Gastrocnemius medialis (tissue), 4 donors: ENCODE measurements around the gene MAML2. TPM values are rescaled to one million over a fixed set of nuclear protein-coding genes. Genes with fewer than 3 reads are reported as not detected.

Source experiments
- ATAC-seq, 2 donors: fragments of 150-250 bp; one replicate each; pipeline ENCODE4 v1.9.1; 2016
- DNase-seq, 2 donors: peaks; one replicate each; pipeline ENCODE4 v3.0.0-alpha.2; 2019
- H3K27ac ChIP-seq, 4 donors: fragments of 200-600 bp; sonication (generic); 1 replicate in 1 of 4; 2 replicates in 3 of 4; pipeline ENCODE4 v1.5.1; 2016 to 2018; ENCODE audit warnings: mild to moderate bottlenecking in 2 of 4, moderate library complexity in 1 of 4
- H3K27me3 ChIP-seq, 3 donors: fragments of 200-600 bp; sonication (generic) in 2 of 3; 1 replicate in 1 of 3; 2 replicates in 2 of 3; pipeline versions ENCODE4 v1.5.1 to v1.6.0; 2016 to 2019; ENCODE audit warnings: mild to moderate bottlenecking in 1 of 3, moderate library complexity in 1 of 3
- H3K36me3 ChIP-seq, 2 donors: fragments of 200-600 bp; sonication (generic) in 1 of 2; one replicate each; pipeline ENCODE4 v1.5.1; 2017 to 2018
- H3K4me1 ChIP-seq, 2 donors: fragments of 200-600 bp; sonication (generic) in 1 of 2; one replicate each; pipeline ENCODE4 v1.5.1; 2016 to 2017; ENCODE audit warnings: mild to moderate bottlenecking in 2 of 2
- H3K4me3 ChIP-seq, 4 donors: fragments of 200-600 bp; sonication (generic) in 3 of 4; 1 replicate in 1 of 4; 2 replicates in 3 of 4; pipeline ENCODE4 v1.5.1; 2016 to 2019; ENCODE audit warnings: mild to moderate bottlenecking in 2 of 4
- H3K9me3 ChIP-seq, 3 donors: fragments of 200-600 bp; sonication (generic) in 2 of 3; 1 replicate in 1 of 3; 2 replicates in 2 of 3; pipeline ENCODE4 v1.5.1; 2016 to 2019
- CTCF ChIP-seq, 5 experiments: fragments of 450-650 bp in 3 of 5; fragments of 200-600 bp in 2 of 5; sonication (generic) in 2 of 5; IDR thresholded peaks in 4 of 5; conservative IDR thresholded peaks in 1 of 5; 1 replicate in 4 of 5; 2 replicates in 1 of 5; pipeline ENCODE4 v1.5.1; 2016 to 2019; ENCODE audit warnings: antibody characterized with exemption in 5 of 5, mild to moderate bottlenecking in 3 of 5, moderate library complexity in 3 of 5
- POLR2A ChIP-seq, 2 donors: fragments of 450-650 bp; IDR thresholded peaks; one replicate each; pipeline ENCODE4 v1.6.1; 2017; ENCODE audit warnings: antibody characterized with exemption in 2 of 2, mild to moderate bottlenecking in 2 of 2, moderate library complexity in 2 of 2
- in situ Hi-C, 4 donors: fragments of 200-750 bp; cut with MboI; loops; one replicate each; pipeline versions ENCODE4 v1.15.0 to v1.8.0; 2017; ENCODE audit warnings: low sequenced_read_pairs in 4 of 4
- intact Hi-C: fragments of 100-400 bp; cut with DNase I; formaldehyde crosslinking; loops from one replicate; pipeline ENCODE4 v1.15.1; 2023; ENCODE audit warnings: low total_unique reads
- total RNA-seq, 4 donors: library from RNA; depleted of rRNA; stranded (reverse); fragments of >200 nt; gene quantifications; one replicate each; pipeline versions ENCODE4 v1.1.0 to v1.2.3, GENCODE V29; 2016

The MAML2 gene
- total RNA-seq, 4 donors from 2014 or later = 4.1 to 6.3 (median 4.8) TPM

GRCh38 chr11:96199563-96200025, 143.4 kb downstream of the MAML2 start:
- no peaks in the 10 kb centered on the region for H3K9me3 ChIP-seq
- ATAC-seq (no peak), DNase-seq (no peak)
- H3K4me1 ChIP-seq = peaks cover 0 to 14% of the 10 kb centered on the region in 2 donors
- intact Hi-C loops (no loop called here), in situ Hi-C loops (no loop called here)
- H3K27me3 ChIP-seq = no peaks in the 10 kb centered on the region
- TF ChIP-seq POLR2A (IDR thresholded peaks at IDR 0.05) = no peak
- no peak for TF ChIP-seq CTCF (IDR thresholded peaks at IDR 0.05 in 4 of 5, conservative IDR thresholded peaks at IDR 0.05 in 1 of 5)
- no peaks in the 10 kb centered on the region for H3K36me3 ChIP-seq
- H3K27ac ChIP-seq = peak overlapping the region; percentile 23 to 65 (median 36)
- H3K4me3 ChIP-seq = no peak overlapping the region

- TF ChIP-seq CTCF (IDR thresholded peaks at IDR 0.05 in 4 of 5, conservative IDR thresholded peaks at IDR 0.05 in 1 of 5) = no peak
- no peak for TF ChIP-seq POLR2A (IDR thresholded peaks at IDR 0.05)
- no peaks in the 10 kb centered on the region for H3K36me3 ChIP-seq
- in situ Hi-C loops = no loop called here
- H3K4me1 ChIP-seq = peaks cover 0 to 18% of the 10 kb centered on the region in 2 donors
- intact Hi-C loops = no loop called here
- no peaks in the 10 kb centered on the region for H3K9me3 ChIP-seq
- ATAC-seq (no peak), DNase-seq (no peak)
- H3K27ac ChIP-seq = no peak overlapping the region
- no peaks in the 10 kb centered on the region for H3K27me3 ChIP-seq
- H3K4me3 ChIP-seq = no peak overlapping the region
These were observed 144.9 kb downstream of the MAML2 start for GRCh38 chr11:96197801-96198701.

GRCh38 chr11:96197103-96197502, 145.9 kb downstream of the MAML2 start:
- no peak overlapping the region for H3K27ac ChIP-seq
- H3K4me1 ChIP-seq = peaks cover 0 to 18% of the 10 kb centered on the region in 2 donors

GRCh38 chr11:96196181-96196662, 146.8 kb downstream of the MAML2 start:
- in situ Hi-C loops (no loop called here), intact Hi-C loops (no loop called here)
- Histone ChIP-seq H3K27ac (no peak overlapping the region), H3K4me1 (peaks cover 0 to 18% of the 10 kb centered on the region in 2 donors), H3K9me3 (no peaks in the 10 kb centered on the region), H3K27me3 (no peaks in the 10 kb centered on the region), H3K4me3 (no peak overlapping the region), H3K36me3 (no peaks in the 10 kb centered on the region)
- TF ChIP-seq POLR2A (IDR thresholded peaks at IDR 0.05) (no peak), CTCF (IDR thresholded peaks at IDR 0.05 in 4 of 5, conservative IDR thresholded peaks at IDR 0.05 in 1 of 5) (no peak)
- ATAC-seq (no peak), DNase-seq (no peak)

More at GRCh38 chr11:96197103-96197502, 145.9 kb downstream of the MAML2 start:
- intact Hi-C loops = no loop called here
- in situ Hi-C loops = no loop called here
- Histone ChIP-seq H3K27me3 (no peaks in the 10 kb centered on the region), H3K36me3 (no peaks in the 10 kb centered on the region), H3K9me3 (no peaks in the 10 kb centered on the region), H3K4me3 (no peak overlapping the region)
- TF ChIP-seq POLR2A (IDR thresholded peaks at IDR 0.05) (no peak), CTCF (IDR thresholded peaks at IDR 0.05 in 4 of 5, conservative IDR thresholded peaks at IDR 0.05 in 1 of 5) (no peak)
- DNase-seq (no peak), ATAC-seq (no peak)
